NAMALWA (cell line): ENCODE data around the gene CLEC18A.
"Not testable (repeated sequence)": the region's sequence is repeated elsewhere in the genome, so short reads cannot be mapped to it uniquely, and the experiment has no call there.

Source experiments
- DNase-seq: peaks from one replicate; pipeline ENCODE4 v3.0.0-alpha.2; 2015; ENCODE audit warnings: low spot score

The CLEC18A gene

GRCh38 chr16:69952116-69952515 is 982 bp downstream of the CLEC18A start:
- DNase-seq, result not testable (repeated sequence)

- not testable (repeated sequence) for DNase-seq
Measured at GRCh38 chr16:69952572-69953355, 1.6 kb downstream of the CLEC18A start.

GRCh38 chr16:69954241-69954640 is 3.1 kb downstream of the CLEC18A start:
- not testable (repeated sequence) for DNase-seq

GRCh38 chr16:69963312-69963711 is 12.2 kb downstream of the CLEC18A start:
- DNase-seq, result not testable (repeated sequence)

- not testable (repeated sequence) for DNase-seq
Measured at GRCh38 chr16:69964960-69965660, 14.0 kb downstream of the CLEC18A start.

GRCh38 chr16:69965661-69966054 is 14.5 kb downstream of the CLEC18A start:
- DNase-seq, result not testable (repeated sequence)

GRCh38 chr16:69967688-69968087 is 16.6 kb downstream of the CLEC18A start:
- DNase-seq, result not testable (repeated sequence)

- not testable (repeated sequence) for DNase-seq
Measured at GRCh38 chr16:69968125-69968524, 17.0 kb downstream of the CLEC18A start.

- not testable (repeated sequence) for DNase-seq
Measured at GRCh38 chr16:69969657-69970056, 18.5 kb downstream of the CLEC18A start.

GRCh38 chr16:69972120-69972519 is 21.0 kb downstream of the CLEC18A start:
- DNase-seq, result not testable (repeated sequence)

GRCh38 chr16:69972935-69973334 is 21.8 kb downstream of the CLEC18A start:
- DNase-seq, result not testable (repeated sequence)

- not testable (repeated sequence) for DNase-seq
Measured at GRCh38 chr16:69985196-69985595, 34.1 kb downstream of the CLEC18A start.

- DNase-seq, result not testable (repeated sequence)
Measured at GRCh38 chr16:69997956-69998355, 46.8 kb downstream of the CLEC18A start.

- not testable (repeated sequence) for DNase-seq
Measured at GRCh38 chr16:69999801-70000200, 48.7 kb downstream of the CLEC18A start.

GRCh38 chr16:70003511-70003910 is 52.4 kb downstream of the CLEC18A start:
- not testable (repeated sequence) for DNase-seq

- not testable (repeated sequence) for DNase-seq
Measured at GRCh38 chr16:70008604-70009003, 57.5 kb downstream of the CLEC18A start.

- DNase-seq, result not testable (repeated sequence)
Measured at GRCh38 chr16:70010615-70011014, 59.5 kb downstream of the CLEC18A start.

GRCh38 chr16:70011120-70011519 is 60.0 kb downstream of the CLEC18A start:
- DNase-seq, result not testable (repeated sequence)

GRCh38 chr16:70012354-70012753 is 61.2 kb downstream of the CLEC18A start:
- not testable (repeated sequence) for DNase-seq

- not testable (repeated sequence) for DNase-seq
Measured at GRCh38 chr16:70012951-70013350, 61.8 kb downstream of the CLEC18A start.
